H1 (cell line): ENCODE measurements around the gene UBTD1.

Source experiments
- CTCF ChIP-seq, 3 experiments: IDR thresholded peaks; 1 replicate in 2 of 3; 2 replicates in 1 of 3; pipeline versions ENCODE4 v1.5.1 to v1.6.1; 2011; ENCODE audit warnings: low read length in 3 of 3, mild to moderate bottlenecking in 3 of 3, inconsistent platforms in 2 of 3, low read depth in 1 of 3, moderate library complexity in 1 of 3; ENCODE audit not compliant: insufficient read depth in 1 of 3; ENCODE audit errors: control extremely low read depth in 1 of 3
- E2F6 ChIP-seq: IDR thresholded peaks from 2 replicates; pipeline ENCODE4 v1.6.1; 2012; ENCODE audit warnings: inconsistent platforms
- EZH2 ChIP-seq: fragments of 200-600 bp; sonication (generic); IDR thresholded peaks from 2 replicates; pipeline ENCODE4 v1.7.1; 2012; ENCODE audit warnings: low read depth, mild to moderate bottlenecking, moderate library complexity, low read length, inconsistent platforms; ENCODE audit not compliant: severe bottlenecking
- JUND ChIP-seq: IDR thresholded peaks from 2 replicates; pipeline ENCODE4 v1.6.1; 2011; ENCODE audit warnings: mild to moderate bottlenecking, improper control_type of control experiment, low read length
- POLR2A ChIP-seq, 2 experiments: IDR thresholded peaks; 1 replicate in 1 of 2; 2 replicates in 1 of 2; pipeline ENCODE4 v1.6.1; 2011; ENCODE audit warnings: low read depth in 2 of 2, low read length in 2 of 2, mild to moderate bottlenecking in 2 of 2; ENCODE audit errors: control extremely low read depth in 1 of 2
- POLR2AphosphoS5 ChIP-seq: IDR thresholded peaks from 2 replicates; pipeline ENCODE4 v1.6.1; 2011; ENCODE audit warnings: low read depth, low read length
- YY1 ChIP-seq: IDR thresholded peaks from 2 replicates; pipeline ENCODE4 v1.6.1; 2011; ENCODE audit warnings: low read depth, mild to moderate bottlenecking, low read length

GRCh38 chr10:97582169-97582568, 83.4 kb downstream of the UBTD1 start:
- TF ChIP-seq CTCF (IDR thresholded peaks at IDR 0.05; ENCODE audit: control extremely low read depth in 1 of 3, insufficient read depth in 1 of 3, low read depth in 1 of 3, low read length in 3 of 3) (no peak), POLR2A (IDR thresholded peaks at IDR 0.05; ENCODE audit: control extremely low read depth in 1 of 2, low read depth in 2 of 2, low read length in 2 of 2) (no peak), EZH2 (no peak), JUND (no peak), E2F6 (no peak), YY1 (no peak), POLR2AphosphoS5 (no peak)
